NCI-H774 (cell line): ENCODE results near the gene SMG5.

Source experiments
- DNase-seq: peaks from one replicate; lab custom pipeline; 2025; lab: John Stamatoyannopoulos, UW

SMG5 gene

DNA sequence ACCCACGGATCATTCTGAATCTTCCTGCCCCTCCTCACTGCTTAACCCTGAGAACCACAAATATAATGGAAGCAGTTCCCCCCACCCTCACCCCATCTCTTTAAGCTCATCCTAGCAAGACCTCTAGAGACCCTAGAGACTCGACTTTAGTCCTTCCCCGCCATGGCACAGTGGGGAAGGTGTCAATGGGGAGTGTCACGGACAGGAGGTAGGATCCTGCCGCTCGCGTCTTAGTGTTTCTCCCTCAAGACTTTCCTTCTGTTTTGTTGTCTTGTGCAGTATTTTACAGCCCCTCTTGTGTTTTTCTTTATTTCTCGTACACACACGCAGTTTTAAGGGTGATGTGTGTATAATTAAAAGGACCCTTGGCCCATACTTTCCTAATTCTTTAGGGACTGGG is 70.5 kb downstream of the SMG5 start:
- no peak for DNase-seq

DNA sequence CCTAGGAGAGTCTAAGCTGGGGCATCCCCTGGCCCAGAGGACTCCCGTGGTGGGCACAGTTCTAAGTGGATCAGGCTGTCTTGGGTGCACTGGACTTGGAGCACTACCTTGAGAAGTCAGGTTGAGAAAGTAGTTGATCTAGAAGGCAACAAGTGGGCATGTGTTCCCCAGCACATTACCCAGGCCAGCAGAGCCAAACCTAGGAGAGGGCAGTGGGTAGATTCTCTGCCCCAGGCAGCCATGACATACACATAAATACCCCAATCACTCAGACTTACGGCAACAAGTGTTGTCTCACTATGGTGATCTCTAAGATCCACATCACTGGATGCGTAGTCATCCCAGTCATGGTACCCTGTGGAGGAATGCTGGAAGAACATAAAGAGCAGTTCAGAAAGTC is 71.4 kb downstream of the SMG5 start:
- no peak for DNase-seq

DNA sequence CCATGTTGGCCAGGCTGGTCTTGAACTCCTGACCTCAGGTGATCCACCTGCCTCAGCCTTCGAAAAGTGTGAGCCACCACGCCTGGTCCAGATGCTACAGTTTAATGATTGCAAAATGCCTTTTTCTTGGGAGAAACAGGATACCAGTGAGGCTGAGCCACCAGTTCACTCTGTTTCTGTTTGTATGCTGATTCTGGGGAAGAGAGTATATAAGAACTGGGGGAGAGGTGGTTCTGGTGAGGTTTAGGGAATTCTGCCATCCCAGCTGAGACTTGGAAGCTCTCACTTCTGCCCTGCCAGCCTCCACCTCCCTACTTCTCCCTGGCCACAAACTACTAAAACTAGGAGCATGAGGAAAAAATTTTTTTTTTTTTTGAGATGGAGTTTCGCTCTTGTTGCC is 77.9 kb downstream of the SMG5 start:
- no peak for DNase-seq

DNA sequence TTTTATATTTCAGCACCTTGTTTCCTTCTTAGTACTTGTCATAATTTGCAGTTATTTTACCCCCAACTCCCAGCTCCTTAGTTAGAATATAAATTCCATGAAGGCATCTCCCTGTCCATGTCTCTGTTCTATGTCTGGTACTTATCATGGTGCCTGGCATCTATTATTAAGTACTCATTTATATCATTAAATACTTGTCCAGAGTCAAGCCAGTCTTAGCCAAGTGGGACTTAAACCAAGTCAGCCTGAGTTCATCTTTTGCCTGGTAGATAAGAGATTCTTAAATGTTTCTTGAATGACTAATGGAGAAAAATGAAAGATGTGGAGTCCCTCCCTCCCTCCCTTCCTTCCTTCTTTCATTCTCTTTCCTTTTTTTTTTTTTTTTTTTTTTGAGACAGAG is 79.3 kb downstream of the SMG5 start:
- no peak for DNase-seq

DNA sequence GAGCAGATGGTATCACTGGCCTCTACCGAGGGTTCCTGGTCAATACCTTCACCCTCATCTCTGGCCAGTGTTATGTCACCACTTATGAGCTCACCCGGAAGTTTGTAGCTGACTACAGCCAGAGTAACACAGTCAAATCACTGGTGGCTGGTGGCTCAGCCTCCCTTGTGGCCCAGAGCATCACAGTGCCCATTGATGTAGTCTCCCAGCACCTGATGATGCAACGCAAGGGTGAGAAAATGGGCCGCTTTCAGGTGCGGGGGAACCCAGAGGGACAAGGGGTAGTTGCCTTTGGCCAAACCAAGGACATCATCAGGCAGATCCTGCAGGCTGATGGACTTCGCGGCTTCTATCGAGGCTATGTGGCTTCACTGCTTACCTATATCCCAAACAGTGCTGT is 82.6 kb downstream of the SMG5 start:
- DNase-seq = no peak
